Vagina (tissue), 2 donors: ENCODE results near the gene MAP3K14.

ENCODE experiments used
- CTCF ChIP-seq, 3 experiments: fragments of 450-650 bp in 2 of 3; fragments of 200-600 bp in 1 of 3; sonication (generic) in 1 of 3; IDR thresholded peaks; one replicate each; pipeline ENCODE4 v1.5.1; 2017 to 2019; ENCODE audit warnings: antibody characterized with exemption in 3 of 3, mild to moderate bottlenecking in 2 of 3, moderate library complexity in 2 of 3
- POLR2A ChIP-seq, 2 donors: fragments of 450-650 bp; IDR thresholded peaks; one replicate each; pipeline ENCODE4 v1.6.1; 2017; ENCODE audit warnings: antibody characterized with exemption in 2 of 2, mild to moderate bottlenecking in 2 of 2, moderate library complexity in 2 of 2

GRCh38 chr17:45355087-45355486, 38.3 kb upstream of the MAP3K14 start:
- TF ChIP-seq CTCF (IDR thresholded peaks at IDR 0.05): no peak
- TF ChIP-seq POLR2A (IDR thresholded peaks at IDR 0.05): no peak
